Measurements from ENCODE around the gene BCAR1.
A peak's percentile ranks its signal among the peaks of the same experiment; 100 is the strongest.
"Not testable (repeated sequence)": the region's sequence is repeated elsewhere in the genome, so short reads cannot be mapped to it uniquely, and the experiment has no call there.

Gene BCAR1

GRCh38 chr16:75251280-75252048 is at the start of gene BCAR1:
Gene BCAR1 (minus strand): TSS chr16:75251624. CDS start chr16:75251482, 142 bp downstream.
- peak; percentile 79 for DNase-seq (ENCODE audit: low spot score)

GRCh38 chr16:75298267-75298666 is 46.8 kb upstream of the BCAR1 start:
- no peak for DNase-seq (ENCODE audit: low spot score)

GRCh38 chr16:75296606-75297005 is 45.2 kb upstream of the BCAR1 start:
- DNase-seq (ENCODE audit: low spot score), result no peak

DNA sequence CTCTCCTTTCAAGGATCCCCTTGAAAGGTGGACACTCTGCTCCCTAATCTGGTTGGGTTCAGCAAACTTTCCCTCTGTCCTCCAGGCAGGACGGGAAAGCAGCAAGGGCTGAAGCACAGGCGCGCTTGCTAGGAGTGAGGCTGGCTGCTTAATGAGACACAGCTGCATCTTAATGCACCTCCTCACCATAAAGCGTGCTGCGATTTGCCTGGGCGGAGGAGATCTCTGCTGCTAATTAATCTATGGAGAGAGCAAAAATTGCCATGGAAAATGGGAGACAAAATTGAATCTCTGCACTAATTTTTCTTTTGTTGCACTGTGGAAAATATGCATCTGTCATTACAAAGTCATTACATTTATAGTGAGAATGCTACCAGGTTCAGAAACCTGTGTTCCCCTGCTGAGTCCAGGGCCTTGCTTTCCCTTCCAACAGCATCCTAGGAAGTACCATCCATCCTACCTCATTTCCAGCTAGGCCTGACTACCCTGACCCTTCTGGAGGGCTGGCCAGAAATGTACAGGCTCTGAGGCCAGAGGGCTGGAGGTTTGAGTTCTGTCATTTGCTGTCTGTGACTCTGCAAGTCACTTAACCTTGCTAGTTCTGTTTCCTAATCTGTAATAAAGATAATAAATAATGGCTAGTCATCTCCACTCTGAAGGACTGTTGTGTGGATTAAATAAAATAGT is 43.5 kb upstream of the BCAR1 start:
- DNase-seq (ENCODE audit: low spot score), result no peak

DNA sequence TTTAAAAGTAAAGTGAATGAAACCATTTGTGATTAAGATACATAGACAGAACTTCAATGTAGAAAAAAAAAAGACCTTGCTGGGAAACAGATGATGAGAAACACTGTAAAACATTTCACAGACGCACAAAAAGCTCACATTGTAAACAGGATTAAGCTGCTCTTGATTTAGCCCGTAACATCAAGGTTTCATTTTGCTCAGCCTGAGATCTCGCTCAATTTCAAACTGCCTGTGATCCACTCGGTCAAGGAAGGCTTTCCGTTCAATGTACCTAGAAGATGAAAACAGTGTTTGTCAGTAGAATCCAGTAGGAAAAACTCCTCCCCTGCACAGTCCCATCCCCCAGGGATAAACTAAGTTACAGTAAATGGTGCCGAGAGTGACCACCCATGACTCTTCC is 42.3 kb upstream of the BCAR1 start:
- DNase-seq (ENCODE audit: low spot score), result no peak

- no peak for DNase-seq (ENCODE audit: low spot score)
These were observed 41.7 kb upstream of the BCAR1 start for GRCh38 chr16:75293173-75293572.

- DNase-seq (ENCODE audit: low spot score), result no peak
These were observed 41.3 kb upstream of the BCAR1 start for GRCh38 chr16:75292691-75293090.

- DNase-seq (ENCODE audit: low spot score), result no peak
These were observed 37.8 kb upstream of the BCAR1 start for GRCh38 chr16:75289189-75289588.

DNA sequence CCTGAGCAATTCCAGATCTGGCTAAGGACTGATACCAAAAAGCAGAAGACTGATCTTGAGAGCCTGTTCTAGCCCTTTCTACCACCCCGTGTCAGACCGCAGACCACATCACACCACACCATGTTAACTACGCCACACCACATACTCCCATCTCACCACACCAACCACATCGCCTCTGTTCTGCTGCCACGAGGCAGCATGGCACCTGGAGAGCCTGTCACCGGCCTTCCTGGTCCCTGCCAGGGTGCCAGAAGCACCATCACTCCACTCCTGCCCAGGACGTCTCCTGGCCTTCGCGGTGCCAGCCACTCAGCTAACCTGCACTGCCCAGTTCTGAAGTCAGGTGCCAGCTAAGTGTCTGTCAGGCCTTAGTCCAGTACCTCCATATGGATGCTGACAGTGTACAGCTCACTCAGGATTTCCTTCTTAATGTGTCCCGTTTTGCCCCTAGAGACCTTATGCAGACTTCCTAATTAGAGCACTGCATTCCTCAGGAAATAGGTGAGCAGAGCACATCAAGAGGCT is 37.2 kb upstream of the BCAR1 start:
- DNase-seq (ENCODE audit: low spot score), result no peak

DNA sequence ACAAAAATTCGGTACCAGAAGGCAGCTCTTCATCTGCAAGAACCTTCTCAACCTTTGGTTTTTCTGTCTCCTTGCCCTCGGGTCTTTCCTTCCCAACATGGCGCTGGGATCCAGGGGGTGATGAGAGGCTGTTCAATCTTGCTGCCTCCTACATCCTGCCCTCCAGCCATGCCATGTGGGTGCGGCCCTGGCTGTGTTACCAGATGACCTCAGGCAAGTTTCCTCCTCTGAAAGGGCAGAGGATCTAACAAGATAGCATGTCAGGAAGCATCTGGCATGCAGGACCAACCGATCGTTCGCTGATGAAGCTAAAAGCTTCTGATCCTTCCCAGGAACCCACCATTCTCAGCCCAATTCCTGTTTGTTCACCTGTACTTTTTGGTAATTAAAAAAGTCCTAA is 36.8 kb upstream of the BCAR1 start:
- DNase-seq (ENCODE audit: low spot score), result no peak

DNA sequence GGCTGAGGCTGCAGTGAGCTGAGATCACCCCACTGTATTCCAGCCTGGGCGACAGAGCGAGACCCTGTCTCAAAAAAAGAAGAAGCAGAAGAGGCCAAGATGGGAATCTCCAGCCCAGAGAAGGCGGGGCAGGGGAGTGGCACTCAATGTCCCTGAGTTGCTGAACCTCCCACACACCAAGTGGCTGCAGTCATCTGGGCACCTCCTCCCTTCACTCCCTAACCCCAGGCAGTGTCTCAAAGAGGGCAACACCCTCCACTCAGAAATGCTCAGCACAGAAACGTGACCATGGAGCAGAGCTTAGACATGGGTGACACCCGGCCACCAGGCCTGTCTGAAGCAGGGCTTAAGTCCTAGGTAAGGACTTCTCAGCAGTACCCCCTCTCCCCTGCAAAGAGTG is 36.3 kb upstream of the BCAR1 start:
- no peak for DNase-seq (ENCODE audit: low spot score)

- DNase-seq (ENCODE audit: low spot score), result no peak
These were observed 35.0 kb upstream of the BCAR1 start for GRCh38 chr16:75286389-75286788.

DNA sequence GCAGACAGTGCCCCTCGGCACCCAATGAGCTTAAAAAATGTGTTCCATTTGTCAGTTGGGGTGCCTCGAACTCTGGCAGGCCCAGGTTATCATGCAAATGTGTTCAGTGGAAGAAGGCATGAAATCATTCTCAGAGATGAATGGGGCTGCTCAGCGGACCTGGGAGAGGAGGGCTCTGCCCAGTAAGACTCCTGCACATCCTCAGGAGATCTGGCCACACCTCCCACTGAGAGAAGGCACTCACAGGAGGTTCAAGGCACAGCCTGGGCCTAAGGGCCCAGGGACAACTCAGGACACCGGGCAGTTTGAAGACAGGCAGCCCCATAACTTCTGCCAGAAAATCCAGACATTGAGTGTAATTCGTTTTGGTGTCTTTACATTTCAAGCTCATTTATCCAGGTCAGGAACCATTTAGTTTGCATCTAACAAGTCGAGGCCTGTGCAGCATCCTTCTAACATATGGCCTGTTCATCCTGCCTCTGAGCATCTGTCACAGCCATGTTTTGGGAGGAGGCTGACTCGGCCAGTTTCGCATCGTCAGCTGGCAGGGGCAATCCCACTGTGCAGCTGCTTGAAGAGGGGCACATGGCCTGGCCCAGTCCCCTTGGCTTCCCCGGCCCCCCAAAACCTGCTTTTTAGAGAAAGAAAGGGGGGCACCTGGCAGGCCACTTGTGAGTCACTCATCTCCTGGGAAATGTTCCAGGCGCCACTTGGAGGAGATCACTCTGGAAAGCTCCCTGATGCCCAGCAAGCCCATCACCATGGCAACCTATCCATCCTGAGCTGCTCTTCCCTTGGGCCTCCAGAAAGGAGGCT is 31.2 kb upstream of the BCAR1 start:
- DNase-seq (ENCODE audit: low spot score), result no peak

- DNase-seq (ENCODE audit: low spot score), result no peak
These were observed 30.4 kb upstream of the BCAR1 start for GRCh38 chr16:75281826-75282225.

DNA sequence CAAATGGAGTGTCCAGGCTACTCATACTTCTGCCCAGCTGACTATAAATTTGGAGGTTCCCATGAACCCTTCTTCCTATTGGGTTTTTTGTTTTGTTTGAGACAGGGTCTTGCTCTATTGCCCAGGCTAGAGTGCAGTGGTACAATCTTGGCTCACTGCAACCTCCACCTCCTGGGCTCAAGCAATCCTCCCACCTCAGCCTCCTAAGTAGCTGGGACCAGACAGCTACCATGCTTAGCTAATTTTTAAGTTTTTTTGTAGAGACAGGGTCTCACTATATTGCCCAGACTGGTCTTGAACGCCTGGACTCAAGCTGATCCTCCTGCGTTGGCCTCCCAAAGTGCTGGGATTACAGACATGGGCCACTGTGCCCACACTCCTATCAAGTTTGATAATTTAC is 29.6 kb upstream of the BCAR1 start:
- not testable (repeated sequence) for DNase-seq (ENCODE audit: low spot score)

DNA sequence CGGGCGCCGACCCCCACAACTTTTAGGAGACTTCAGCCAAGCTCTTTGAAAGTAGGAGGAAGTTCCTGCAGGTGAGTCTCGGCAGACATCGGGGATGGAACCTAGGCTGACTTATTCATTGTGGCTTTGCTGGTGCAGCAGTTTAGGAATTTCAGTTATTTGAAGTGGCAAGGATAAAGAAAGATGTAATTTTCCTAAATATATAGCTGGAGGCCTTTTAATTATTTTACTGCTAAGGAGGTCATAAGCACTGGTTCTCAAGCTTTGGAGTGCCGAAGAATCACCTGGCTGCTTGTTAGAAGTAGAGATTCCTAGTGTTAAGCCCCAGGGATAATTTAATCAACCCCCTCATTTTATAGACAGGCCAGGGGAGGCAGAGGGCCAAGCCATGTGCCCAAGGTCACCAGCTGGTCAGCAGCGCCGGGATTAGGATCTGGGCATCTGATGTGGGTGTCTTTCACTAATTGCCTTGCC is 28.9 kb upstream of the BCAR1 start:
- no peak for DNase-seq (ENCODE audit: low spot score)

GRCh38 chr16:75279305-75279704 is 27.9 kb upstream of the BCAR1 start:
- no peak for DNase-seq (ENCODE audit: low spot score)

DNA sequence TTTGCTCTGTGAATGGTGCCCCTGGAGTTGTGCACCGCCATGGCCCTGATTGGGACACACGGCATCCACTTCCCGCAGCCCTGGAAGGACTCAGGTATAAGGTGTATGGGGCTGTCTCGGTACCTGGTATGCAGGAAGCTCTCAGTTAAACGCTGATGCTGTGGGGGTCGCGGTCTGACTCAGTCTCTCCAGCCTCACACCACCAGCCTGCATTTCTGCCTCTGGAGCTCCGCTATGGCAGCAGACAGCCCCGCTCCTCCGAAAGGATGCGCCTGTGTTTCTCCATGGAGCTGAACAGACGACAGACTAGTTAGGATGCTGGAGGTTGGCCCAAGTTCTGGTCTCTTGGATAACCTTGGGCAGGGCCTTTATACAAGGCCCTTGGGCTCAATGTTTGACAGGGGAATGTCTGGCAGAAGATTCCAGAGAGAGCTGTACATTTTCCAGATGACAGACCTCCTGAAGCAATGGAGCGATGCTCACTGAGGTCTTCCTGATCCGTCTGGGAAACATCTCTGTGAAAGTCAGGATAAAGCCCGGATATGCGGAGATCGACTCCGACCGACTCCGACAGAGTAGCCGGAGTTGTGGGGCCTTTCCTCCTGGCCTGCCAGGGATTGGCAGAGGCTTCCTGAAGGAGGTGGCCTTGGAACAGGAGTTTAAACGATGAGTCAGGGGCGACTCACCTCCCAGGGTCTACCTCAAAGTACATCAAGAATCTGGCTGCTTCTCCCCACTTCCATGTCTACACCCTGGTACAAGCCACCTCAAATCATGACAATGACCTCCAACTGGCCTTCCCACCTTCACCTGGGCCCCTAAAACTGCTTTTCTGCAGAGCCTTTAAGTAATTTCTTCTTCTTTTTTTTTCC is 21.9 kb upstream of the BCAR1 start:
- DNase-seq (ENCODE audit: low spot score), result no peak

GRCh38 chr16:75272629-75273028 is 21.2 kb upstream of the BCAR1 start:
- DNase-seq (ENCODE audit: low spot score), result not testable (repeated sequence)

GRCh38 chr16:75272097-75272551 is 20.7 kb upstream of the BCAR1 start:
- no peak for DNase-seq (ENCODE audit: low spot score)

DNA sequence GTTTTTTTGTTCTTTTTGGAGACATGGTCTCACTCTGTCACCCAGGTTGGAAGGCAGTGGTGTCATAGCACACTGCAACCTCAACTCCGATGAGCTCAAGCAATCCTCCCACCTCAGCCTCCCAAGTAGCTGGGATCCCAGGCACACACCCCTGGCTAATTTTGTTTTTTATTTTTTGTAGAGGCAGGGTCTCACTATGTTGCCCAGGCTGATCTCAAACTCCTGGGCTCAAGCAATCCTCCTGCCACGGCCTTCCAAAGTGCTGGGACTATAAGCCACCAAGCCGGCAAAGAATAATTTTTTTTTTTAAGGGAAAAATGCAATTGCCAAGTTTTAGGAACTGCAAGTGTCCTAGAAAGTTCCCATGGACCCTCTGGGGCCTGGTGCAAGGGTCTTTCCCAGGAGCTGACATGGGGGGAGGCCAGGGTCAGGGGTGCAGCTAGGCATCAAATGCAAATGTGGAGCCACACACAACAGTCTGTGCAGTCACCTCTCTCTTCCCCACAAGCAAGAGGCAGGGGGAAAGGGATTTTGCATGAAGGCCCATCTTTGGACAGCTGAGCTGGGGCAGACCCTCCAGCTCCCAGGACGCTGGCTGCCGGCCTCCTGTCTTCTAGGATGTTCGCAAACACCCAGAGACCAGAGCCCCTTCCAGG is 20.1 kb upstream of the BCAR1 start:
- no peak for DNase-seq (ENCODE audit: low spot score)

All from LoVo (cell line).